BJ (cell line): ENCODE measurements around the gene DZIP1L. TPM values are rescaled to one million over a fixed set of nuclear protein-coding genes. Genes with fewer than 3 reads are reported as not detected.

Experiments
- CTCF ChIA-PET: fragments of 350-600 bp; formaldehyde crosslinking; extraction: SDS; loops from one replicate; lab custom pipeline; 2021; ENCODE audit warnings: antibody characterized with exemption, inconsistent platforms; lab: Yijun Ruan, JAX
- POLR2A ChIA-PET: fragments of 300-600 bp; sonication (Branson Sonifier 250); formaldehyde crosslinking; extraction: SDS; loops from one replicate; lab custom pipeline; 2021; ENCODE audit warnings: antibody characterized with exemption; lab: Charles Lee
- DNase-seq: peaks from one replicate; pipeline ENCODE4 v3.0.0-alpha.2; 2011; ENCODE audit warnings: low read depth
- H3K27me3 ChIP-seq: 2 replicates; pipeline ENCODE4 v1.6.0; 2011; ENCODE audit warnings: low read length; ENCODE audit not compliant: control insufficient read depth, insufficient read depth
- H3K36me3 ChIP-seq: 2 replicates; pipeline ENCODE4 v1.5.1; 2011; ENCODE audit warnings: low read length; ENCODE audit not compliant: control insufficient read depth, insufficient read depth
- H3K4me3 ChIP-seq: 2 replicates; pipeline ENCODE4 v1.5.1; 2011; ENCODE audit warnings: low read depth, mild to moderate bottlenecking, control low read depth, low read length
- polyA plus RNA-seq: library from polyadenylated mRNA; depleted of rRNA; stranded (reverse); fragments of >200 nt; gene quantifications from 2 replicates; pipeline ENCODE4 v1.2.3, GENCODE V29; 2011
- TF ChIP-seq, protein P1 (sequence below): IDR thresholded peaks from 2 replicates; pipeline ENCODE4 v1.5.1; 2011; ENCODE audit warnings: low read depth, mild to moderate bottlenecking, control low read depth, inconsistent platforms, low read length, moderate library complexity; ENCODE audit not compliant: insufficient read depth

The DZIP1L gene
- polyA plus RNA-seq, 1 experiment, result 12.7 TPM

DNA sequence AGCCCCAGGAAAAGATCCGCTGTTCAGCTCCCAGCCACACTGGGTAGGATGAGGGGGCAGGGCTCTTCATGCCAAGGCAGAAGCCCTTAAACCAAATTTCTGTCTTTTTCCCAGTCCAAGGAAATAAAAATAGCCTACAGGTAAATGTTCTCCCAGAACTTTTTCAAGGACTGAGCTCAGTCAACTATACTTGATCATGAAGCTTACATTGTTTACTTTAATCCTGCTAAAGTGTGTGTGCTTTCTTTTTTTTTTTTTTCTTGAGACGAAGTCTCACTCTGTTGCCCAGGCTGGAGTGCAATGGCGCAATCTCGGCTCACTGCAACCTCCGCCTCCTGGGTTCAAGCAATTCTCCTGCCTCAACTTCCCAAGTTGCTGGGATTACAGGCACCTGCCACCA lies 87.6 kb downstream of the DZIP1L start:
- Histone ChIP-seq H3K36me3 (peaks cover 6% of the 10 kb centered on the region), H3K27me3 (no peaks in the 10 kb centered on the region), H3K4me3 (no peak overlapping the region)
- ChIA-PET CTCF (interaction anchor here (1.0 to 1.1 kb wide), 2 partner anchors 24 to 92 kb away, joined by 3 read pairs; no protein-coding TSS in a partner anchor), POLR2A (no interaction called here)
- DNase-seq, result no peak
- TF ChIP-seq, protein P1, sequence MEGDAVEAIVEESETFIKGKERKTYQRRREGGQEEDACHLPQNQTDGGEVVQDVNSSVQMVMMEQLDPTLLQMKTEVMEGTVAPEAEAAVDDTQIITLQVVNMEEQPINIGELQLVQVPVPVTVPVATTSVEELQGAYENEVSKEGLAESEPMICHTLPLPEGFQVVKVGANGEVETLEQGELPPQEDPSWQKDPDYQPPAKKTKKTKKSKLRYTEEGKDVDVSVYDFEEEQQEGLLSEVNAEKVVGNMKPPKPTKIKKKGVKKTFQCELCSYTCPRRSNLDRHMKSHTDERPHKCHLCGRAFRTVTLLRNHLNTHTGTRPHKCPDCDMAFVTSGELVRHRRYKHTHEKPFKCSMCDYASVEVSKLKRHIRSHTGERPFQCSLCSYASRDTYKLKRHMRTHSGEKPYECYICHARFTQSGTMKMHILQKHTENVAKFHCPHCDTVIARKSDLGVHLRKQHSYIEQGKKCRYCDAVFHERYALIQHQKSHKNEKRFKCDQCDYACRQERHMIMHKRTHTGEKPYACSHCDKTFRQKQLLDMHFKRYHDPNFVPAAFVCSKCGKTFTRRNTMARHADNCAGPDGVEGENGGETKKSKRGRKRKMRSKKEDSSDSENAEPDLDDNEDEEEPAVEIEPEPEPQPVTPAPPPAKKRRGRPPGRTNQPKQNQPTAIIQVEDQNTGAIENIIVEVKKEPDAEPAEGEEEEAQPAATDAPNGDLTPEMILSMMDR, result no peak

DNA sequence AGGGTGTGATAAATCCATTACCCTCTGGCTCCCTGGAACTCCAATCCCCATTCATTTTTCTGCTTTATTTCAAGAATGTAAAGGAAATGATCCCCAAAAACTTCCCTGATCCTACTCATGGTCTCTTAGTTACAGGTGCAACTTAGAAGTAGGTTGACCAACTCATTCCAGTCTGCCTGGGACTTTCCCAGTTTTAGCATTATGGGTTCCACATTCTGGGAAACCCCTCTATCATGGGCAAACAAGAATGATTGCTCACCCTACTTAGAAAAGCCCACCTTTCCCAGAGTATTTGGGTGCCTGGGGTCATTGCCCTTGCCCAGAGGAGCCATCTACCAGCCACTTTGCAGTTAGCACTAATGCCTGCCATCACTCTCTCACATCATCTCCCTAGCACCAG lies 89.9 kb downstream of the DZIP1L start:
- TF ChIP-seq, protein P1, result no peak
- no peak for DNase-seq
- POLR2A ChIA-PET, result no interaction called here
- H3K36me3 ChIP-seq, result peaks cover 6% of the 10 kb centered on the region
- CTCF ChIA-PET, result interaction anchor here (1.1 kb wide), 1 partner anchor 13 kb away, joined by 4 read pairs; no protein-coding TSS in a partner anchor
- H3K4me3 ChIP-seq, result no peak overlapping the region
- H3K27me3 ChIP-seq, result no peaks in the 10 kb centered on the region

DNA sequence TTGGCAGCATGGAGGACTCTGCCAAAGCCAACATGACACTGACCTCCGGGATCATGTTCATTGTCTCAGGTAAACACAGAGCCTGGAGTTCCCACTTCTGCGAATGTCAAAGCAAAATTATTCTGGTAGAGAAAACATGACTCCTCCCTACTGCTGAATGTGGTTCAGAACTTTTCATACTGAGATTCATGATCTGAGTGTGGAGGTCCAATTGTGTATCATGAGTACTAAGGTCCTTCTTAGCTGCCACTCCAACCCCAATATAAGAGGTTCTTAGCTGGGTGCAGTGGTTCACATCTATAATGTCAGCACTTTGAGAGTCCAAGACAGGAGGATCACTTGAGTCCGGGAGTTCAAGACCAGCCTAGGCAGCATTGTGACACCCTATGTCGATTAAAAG lies 91.7 kb downstream of the DZIP1L start:
- no peak for DNase-seq
- ChIA-PET POLR2A (no interaction called here), CTCF (interaction anchor here (0.9 to 1.5 kb wide), 2 partner anchors 15 to 29 kb away, joined by 3 to 4 read pairs; no protein-coding TSS in a partner anchor)
- TF ChIP-seq, protein P1, result no peak
- H3K27me3 ChIP-seq, result no peaks in the 10 kb centered on the region
- H3K36me3 ChIP-seq, result peaks cover 4% of the 10 kb centered on the region
- no peak overlapping the region for H3K4me3 ChIP-seq

DNA sequence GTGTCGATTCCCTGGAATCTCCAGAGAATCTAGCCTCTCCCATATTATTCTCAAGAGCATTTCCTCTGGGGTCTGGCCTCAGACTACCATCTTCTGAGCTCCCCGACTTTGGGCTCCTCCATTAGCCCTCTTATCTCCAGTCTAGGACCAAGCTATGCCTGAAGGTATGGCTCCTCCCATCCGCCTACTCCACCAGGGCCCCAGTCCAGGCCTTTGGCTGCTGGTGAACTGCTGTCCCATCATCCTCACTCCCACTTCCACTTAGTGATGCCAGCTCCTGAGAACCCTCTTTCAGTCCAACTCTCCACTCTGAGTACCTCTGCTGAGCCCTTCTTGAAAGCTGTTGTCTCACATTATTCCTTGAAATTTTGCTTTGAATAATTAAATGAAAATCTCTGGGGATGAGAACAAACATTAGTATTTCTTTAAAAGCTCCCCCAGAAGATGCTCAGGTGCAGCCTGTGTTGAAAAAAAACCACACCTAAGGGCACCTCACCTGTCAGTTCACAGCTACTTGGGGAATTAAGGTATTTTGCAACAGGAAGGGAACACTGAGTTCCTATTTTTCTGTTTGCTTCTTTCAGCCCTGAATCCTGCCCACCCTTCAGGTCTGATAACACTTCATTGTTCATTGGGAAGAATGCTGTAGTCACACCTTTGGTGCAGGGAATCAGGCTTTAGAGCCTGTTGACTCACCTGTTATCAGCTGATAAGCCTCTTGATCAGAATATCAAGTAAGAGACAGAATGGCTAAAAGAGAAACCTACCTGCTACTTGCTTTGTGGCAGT lies 95.9 kb downstream of the DZIP1L start:
- Histone ChIP-seq H3K36me3 (no peaks in the 10 kb centered on the region; the same call in 1 of the 2 replicates), H3K4me3 (no peak overlapping the region), H3K27me3 (no peaks in the 10 kb centered on the region)
- DNase-seq, result no peak
- CTCF ChIA-PET, result interaction anchor here (0.9 kb wide), 1 partner anchor 9 kb away, joined by 4 read pairs; no protein-coding TSS in a partner anchor
- TF ChIP-seq, protein P1, result no peak
- POLR2A ChIA-PET, result no interaction called here

DNA sequence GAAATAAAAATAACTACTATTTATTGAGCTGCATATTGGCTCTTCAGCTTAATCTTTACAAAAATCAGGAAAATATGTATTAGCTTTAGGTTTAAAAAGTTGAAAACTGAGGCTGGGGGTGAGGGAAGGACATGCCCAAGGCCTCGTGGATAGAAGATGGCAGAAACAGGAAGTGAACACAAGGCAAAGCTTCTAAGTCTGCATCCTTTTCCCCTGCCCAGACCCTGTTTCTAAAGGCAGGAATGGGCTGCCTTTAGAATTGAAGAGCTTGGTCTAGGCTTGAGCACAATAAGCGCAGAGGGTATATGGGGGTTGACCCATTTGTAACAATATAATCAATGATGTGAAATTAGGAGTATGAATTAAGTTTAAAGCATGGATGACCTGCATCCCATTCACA lies 99.3 kb downstream of the DZIP1L start:
- no peak for DNase-seq
- Histone ChIP-seq H3K4me3 (no peak overlapping the region), H3K27me3 (no peaks in the 10 kb centered on the region), H3K36me3 (no peaks in the 10 kb centered on the region; the same call in 1 of the 2 replicates)
- TF ChIP-seq, protein P1, result no peak
- CTCF ChIA-PET, result interaction anchor here (0.9 to 1.7 kb wide), 3 partner anchors 45 to 983 kb away, joined by 3 read pairs; no protein-coding TSS in a partner anchor
- POLR2A ChIA-PET, result no interaction called here
